ENCODE data around the gene COL7A1. TPM values are rescaled to one million over a fixed set of nuclear protein-coding genes. Genes with fewer than 3 reads are reported as not detected.

The COL7A1 gene
- total and polyA plus RNA-seq, 2 of the 8 experiments (the other 6 are each of a cell fraction or from before 2014, with no cell fraction given): 10.7 to 13.9 TPM

- Histone ChIP-seq H3K36me3 (ENCODE audit: control insufficient read depth in 2 of 4, insufficient read depth in 4 of 4, low read length in 3 of 4) (peaks cover 20 to 52% (median 34%) of the 10 kb centered on the region in 4 experiments), H3K79me1 (ENCODE audit: low read depth, low read length) (peaks cover 7% of the 10 kb centered on the region), H3K79me2 (ENCODE audit: control insufficient read depth in 1 of 2, insufficient read depth in 2 of 2, low read length in 2 of 2) (peaks cover 0 to 9% of the 10 kb centered on the region in 2 experiments; a peak in 1 of 4 replicates), H4K8ac (ENCODE audit: extremely low read depth, insufficient read depth, low read length) (no peak overlapping the region), H3K23me2 (ENCODE audit: low read depth, low read length) (peaks cover 2% of the 10 kb centered on the region; the same call in 1 of the 2 replicates), H3K27me3 (replicated peaks in 1 of 4; ENCODE audit: control insufficient read depth in 3 of 4, extremely low read depth in 1 of 4, insufficient read depth in 3 of 4, low read length in 3 of 4) (no peaks in the 10 kb centered on the region; a peak in 1 of 7 replicates), H3K9ac (replicated peaks in 1 of 4; ENCODE audit: extremely low read depth in 1 of 4, low read depth in 3 of 4, low read length in 3 of 4) (no peak overlapping the region), H3K4me3 (ENCODE audit: extremely low read depth in 1 of 4, insufficient read depth in 2 of 4, low read depth in 3 of 4, low read length in 4 of 4) (no peak overlapping the region), H3K9me3 (ENCODE audit: insufficient read depth in 2 of 2, low read depth in 1 of 2, low read length in 1 of 2) (no peaks in the 10 kb centered on the region), H3K4me1 (replicated peaks in 1 of 4; ENCODE audit: control insufficient read depth in 3 of 4, insufficient read depth in 4 of 4, low read length in 3 of 4) (peaks cover 0 to 2% (median 0%) of the 10 kb centered on the region in 4 experiments; a peak in 2 of 7 replicates), H2AK5ac (ENCODE audit: low read depth, low read length) (no peak overlapping the region), H2BK12ac (ENCODE audit: low read depth, low read length) (no peak overlapping the region), H3K27ac (ENCODE audit: low read depth, low read length) (no peak overlapping the region), H3K23ac (ENCODE audit: insufficient read length) (no peak overlapping the region), H4K91ac (replicated peaks; ENCODE audit: insufficient read length, low read length) (no peak overlapping the region), H2BK5ac (ENCODE audit: low read depth, low read length) (peak overlapping the region; percentile 56; the same call in 1 of the 2 replicates), H2BK120ac (replicated peaks; ENCODE audit: low read depth, low read length) (no peak overlapping the region), H3K4ac (replicated peaks; ENCODE audit: insufficient read length, low read depth, low read length) (no peak overlapping the region), H4K20me1 (replicated peaks in 1 of 2; ENCODE audit: control insufficient read depth in 1 of 2, insufficient read depth in 2 of 2, low read length in 2 of 2) (peaks cover 6 to 32% of the 10 kb centered on the region in 2 experiments), H2BK15ac (ENCODE audit: low read length) (no peak overlapping the region), H3K56ac (replicated peaks; ENCODE audit: insufficient read length, low read depth, low read length) (no peak overlapping the region), H3K14ac (ENCODE audit: insufficient read length) (no peak overlapping the region), H3K18ac (ENCODE audit: extremely low read depth, low read length) (no peak overlapping the region), H3K4me2 (ENCODE audit: insufficient read depth in 1 of 2, low read depth in 2 of 2, low read length in 2 of 2) (no peak overlapping the region), H2AFZ (ENCODE audit: low read length) (no peak overlapping the region), H4K5ac (ENCODE audit: insufficient read length, low read depth, low read length) (no peak overlapping the region), H2BK20ac (ENCODE audit: low read length) (no peak overlapping the region)
- 93% methylated on average over 12 of the region's 12 CpGs; no CpG with 5 or more reads in 1 of the 2 experiments for WGBS, 2 experiments (ENCODE audit: extremely low coverage in 1 of 2, insufficient coverage in 1 of 2, insufficient read length in 1 of 2, insufficient replicate concordance in 2 of 2, low coverage in 1 of 2, low lambda C conversion rate in 2 of 2, missing lambda C conversion rate in 1 of 2)
- CTCF ChIA-PET (ENCODE audit: partially characterized antibody): interaction anchor here (0.7 to 1.6 kb wide), 2 partner anchors 55 to 72 kb away, joined by 4 read pairs; partner anchors contain the start of gene NCKIPSD
- DNase-seq (ENCODE audit: low read depth in 1 of 2, low spot score in 2 of 2): no peak
- TF ChIP-seq HDAC6 (IDR thresholded peaks at IDR 0.05; ENCODE audit: low read depth, low read length): no peak
- TF ChIP-seq CBX8 (IDR thresholded peaks at IDR 0.05; ENCODE audit: borderline replicate concordance, low read depth, low read length): no peak
- no peak for TF ChIP-seq CHD2 (IDR thresholded peaks at IDR 0.05; ENCODE audit: low read length)
- FAIRE-seq: no peak
- POLR2A ChIA-PET (ENCODE audit: partially characterized antibody): interaction anchor here (0.6 to 6.5 kb wide), 3 partner anchors 7 to 159 kb away, joined by 3 to 71 read pairs (median 3); partner anchors contain the start of gene TMEM89
Observed at GRCh38 chr3:48630833-48631232, 35.7 kb upstream of the COL7A1 start.

All from H1 (cell line).